Keratinocyte (primary cell): Measurements from ENCODE around the gene DRD1.

Experiments
- EZH2 ChIP-seq: IDR thresholded peaks from one replicate; pipeline ENCODE4 v1.6.1; 2012; ENCODE audit warnings: inconsistent platforms, mild to moderate bottlenecking, low read length, moderate library complexity
- TF ChIP-seq, protein P1 (sequence below), 3 experiments: IDR thresholded peaks in 1 of 3; conservative IDR thresholded peaks in 1 of 3; optimal IDR thresholded peaks in 1 of 3; 2 replicates in 2 of 3; 3 replicates in 1 of 3; pipeline versions ENCODE3 to v1.5.1; 2011; ENCODE audit warnings: low read length in 3 of 3, mild to moderate bottlenecking in 3 of 3, moderate library complexity in 2 of 3, control low read depth in 1 of 3, inconsistent platforms in 1 of 3; ENCODE audit not compliant: insufficient read depth in 2 of 3; ENCODE audit errors: extremely low read depth in 1 of 3

DNA sequence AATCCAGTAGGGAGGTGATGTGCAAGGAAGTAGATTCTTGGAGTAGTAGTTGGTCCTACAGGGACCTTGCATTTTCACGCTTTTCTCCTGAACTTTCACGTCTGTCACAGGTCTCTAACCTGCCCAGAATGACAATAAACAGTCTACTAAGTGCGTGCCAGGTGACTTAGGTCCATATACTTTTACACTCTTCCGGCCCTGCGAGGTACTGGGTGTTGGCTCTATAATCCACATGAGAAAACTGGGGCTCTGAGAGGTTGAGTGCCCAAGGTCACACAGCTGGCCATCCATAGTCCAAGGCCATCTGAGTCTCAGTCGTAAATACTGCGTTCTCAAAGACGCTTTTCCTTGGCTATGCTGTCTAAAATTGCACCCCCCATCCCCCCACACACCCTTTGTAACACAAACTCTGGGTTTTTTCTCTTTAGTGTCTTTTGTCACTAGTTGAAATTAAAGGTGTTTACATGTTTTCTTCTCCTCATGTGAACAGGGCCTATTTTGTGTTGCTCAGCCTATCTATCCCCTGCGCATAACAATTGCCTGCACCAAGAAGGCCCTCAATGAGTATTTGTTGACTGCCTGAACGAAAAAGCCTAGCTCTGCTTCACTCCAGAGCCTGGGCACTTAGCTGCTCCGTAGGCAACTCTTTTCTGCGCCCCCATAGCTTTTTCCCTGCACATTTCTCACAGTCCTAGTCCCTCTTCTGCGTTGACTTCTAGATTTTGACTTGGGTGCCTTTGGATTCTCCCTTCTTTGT is 35.3 kb upstream of the DRD1 start:
- TF ChIP-seq, protein P1, sequence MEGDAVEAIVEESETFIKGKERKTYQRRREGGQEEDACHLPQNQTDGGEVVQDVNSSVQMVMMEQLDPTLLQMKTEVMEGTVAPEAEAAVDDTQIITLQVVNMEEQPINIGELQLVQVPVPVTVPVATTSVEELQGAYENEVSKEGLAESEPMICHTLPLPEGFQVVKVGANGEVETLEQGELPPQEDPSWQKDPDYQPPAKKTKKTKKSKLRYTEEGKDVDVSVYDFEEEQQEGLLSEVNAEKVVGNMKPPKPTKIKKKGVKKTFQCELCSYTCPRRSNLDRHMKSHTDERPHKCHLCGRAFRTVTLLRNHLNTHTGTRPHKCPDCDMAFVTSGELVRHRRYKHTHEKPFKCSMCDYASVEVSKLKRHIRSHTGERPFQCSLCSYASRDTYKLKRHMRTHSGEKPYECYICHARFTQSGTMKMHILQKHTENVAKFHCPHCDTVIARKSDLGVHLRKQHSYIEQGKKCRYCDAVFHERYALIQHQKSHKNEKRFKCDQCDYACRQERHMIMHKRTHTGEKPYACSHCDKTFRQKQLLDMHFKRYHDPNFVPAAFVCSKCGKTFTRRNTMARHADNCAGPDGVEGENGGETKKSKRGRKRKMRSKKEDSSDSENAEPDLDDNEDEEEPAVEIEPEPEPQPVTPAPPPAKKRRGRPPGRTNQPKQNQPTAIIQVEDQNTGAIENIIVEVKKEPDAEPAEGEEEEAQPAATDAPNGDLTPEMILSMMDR (optimal IDR thresholded peaks at IDR 0.05 in 1 of 3, IDR thresholded peaks at IDR 0.05 in 1 of 3, conservative IDR thresholded peaks at IDR 0.05 in 1 of 3; ENCODE audit: extremely low read depth in 1 of 3, insufficient read depth in 2 of 3, low read length in 3 of 3): no peak
- no peak for TF ChIP-seq EZH2
